Measurements from ENCODE around the gene NAT10.
"Not testable (repeated sequence)": the region's sequence is repeated elsewhere in the genome, so short reads cannot be mapped to it uniquely, and the experiment has no call there.

The NAT10 gene

GRCh38 chr11:34105079-34105956, at the start of gene NAT10:
TSS of gene NAT10 (plus strand) at chr11:34105629. CDS start at chr11:34108226, 2,597 bp downstream.
- DNase-seq (ENCODE audit: low read depth, low spot score) = peak; percentile 99

DNA sequence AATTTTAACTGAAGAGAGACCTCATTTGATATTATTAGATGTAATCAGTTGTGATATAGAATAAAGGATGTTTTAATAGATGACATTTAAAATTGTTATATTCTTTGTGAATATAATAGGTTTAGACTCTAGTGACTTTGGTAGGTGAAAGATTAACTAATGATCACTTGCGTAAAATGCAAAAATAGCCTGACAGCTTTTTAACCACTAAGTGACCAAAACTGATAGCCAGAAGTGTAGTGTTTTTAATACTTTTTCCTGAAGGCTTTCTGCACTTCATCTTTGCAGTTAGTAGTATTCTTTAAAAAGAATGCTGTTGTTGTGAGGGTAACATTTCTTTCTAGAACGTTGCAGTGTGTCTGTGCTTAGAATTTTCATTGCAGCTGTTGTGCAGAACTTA, 48.8 kb upstream of the NAT10 start:
- DNase-seq (ENCODE audit: low read depth, low spot score) = no peak

DNA sequence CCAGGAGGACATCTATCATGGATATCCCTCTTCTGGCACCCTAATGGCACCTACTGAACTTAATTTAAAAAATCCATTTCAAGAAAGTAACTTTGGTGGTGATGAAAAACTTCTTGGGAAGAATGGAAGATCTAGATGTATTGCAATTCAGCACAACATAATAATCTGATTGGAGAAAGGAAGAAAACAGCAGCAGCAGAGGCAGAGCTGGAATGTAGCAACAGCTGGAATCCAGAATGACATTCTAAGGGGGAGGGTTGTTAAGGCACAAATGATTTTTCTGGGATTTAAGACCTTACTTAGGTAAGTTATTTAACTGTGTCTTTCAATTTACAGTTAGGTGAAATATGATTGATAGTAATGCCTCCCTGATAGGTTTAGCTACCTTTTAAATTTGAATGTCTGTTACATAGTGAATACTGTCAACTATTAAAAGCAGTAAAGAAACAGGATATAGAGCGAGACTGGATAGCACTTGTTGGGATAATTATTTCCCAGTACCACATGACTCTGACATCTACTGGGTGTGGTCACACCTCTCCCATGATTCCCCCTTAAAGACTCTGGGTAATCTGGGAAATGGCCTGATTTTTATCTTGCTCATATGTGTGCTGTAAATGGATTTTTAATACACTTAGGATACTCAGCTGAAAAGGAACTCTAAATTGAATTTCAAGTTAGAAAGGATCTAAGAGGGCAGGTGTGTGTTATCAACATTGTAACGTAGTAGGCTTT, 42.2 kb upstream of the NAT10 start:
- DNase-seq (ENCODE audit: low read depth, low spot score) = no peak

DNA sequence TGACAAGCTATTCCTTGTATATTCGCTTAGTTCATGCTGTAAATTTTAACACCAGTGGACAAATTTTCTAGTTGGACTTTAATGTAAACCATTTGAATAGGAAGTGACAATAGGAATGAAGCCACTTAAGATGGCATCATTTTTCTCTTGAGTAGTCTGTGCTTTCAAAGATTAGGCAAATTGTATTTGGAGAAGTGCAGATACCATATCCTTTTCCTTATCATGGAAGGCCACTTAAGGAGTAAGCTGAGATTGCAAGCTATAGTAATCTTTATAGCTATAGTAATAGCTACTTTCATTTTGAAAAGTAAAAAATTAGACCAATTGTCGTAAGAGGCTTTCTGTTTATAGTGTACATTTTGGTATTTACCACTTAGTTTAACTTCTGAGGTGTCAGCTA, 41.1 kb upstream of the NAT10 start:
- no peak for DNase-seq (ENCODE audit: low read depth, low spot score)

DNA sequence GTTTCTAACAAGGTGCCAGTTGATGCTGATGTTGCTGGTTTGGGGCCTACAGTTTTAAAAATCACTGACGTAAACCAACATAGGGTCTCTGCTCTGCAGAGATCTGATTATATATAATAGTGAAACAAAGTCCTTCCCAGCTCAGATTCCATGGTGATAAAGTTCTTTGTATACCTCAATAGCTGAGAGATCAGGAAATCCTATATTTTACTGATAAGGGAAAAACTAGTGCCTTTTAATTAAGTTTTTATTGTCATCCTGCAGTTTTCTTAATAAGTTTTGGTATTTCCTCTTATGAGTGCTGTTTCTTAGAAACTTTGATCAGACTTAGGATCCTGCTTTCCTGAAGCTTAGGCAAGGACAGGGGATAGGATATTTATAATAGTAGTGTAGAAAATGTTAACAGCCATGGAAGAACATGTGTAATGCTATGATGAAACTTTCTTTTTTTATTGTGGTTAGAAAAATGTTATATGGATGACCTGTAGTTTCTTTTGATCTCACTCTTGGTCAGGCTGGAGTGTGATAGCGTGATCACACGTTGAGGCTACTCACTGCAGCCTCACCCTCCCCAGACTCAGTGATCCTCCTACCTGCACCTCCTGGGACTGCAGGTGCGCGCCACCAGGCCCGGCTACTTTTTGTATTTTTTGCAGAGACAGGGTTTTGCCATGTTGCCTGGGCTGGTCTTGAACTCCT, 39.8 kb upstream of the NAT10 start:
- DNase-seq (ENCODE audit: low read depth, low spot score) = no peak

DNA sequence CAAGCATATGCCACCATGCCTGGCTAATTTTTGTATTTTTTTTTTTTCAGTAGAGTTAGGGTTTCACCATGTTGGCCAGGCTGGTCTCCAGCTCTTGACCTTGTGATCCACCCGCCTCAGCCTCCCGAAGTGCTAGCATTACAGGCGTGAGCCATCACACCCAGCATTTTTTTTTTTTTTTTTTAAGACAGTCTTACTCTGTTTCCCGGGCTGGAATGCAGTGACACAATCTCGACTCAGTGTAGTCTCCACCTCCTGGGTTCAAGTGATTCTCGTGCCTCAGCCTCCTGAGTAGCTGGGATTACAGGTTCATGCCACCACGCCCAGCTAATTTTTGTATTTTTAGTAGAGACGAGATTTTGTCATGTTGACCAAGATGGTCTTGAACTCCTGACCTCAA, 38.7 kb upstream of the NAT10 start:
- DNase-seq (ENCODE audit: low read depth, low spot score) = not testable (repeated sequence)

DNA sequence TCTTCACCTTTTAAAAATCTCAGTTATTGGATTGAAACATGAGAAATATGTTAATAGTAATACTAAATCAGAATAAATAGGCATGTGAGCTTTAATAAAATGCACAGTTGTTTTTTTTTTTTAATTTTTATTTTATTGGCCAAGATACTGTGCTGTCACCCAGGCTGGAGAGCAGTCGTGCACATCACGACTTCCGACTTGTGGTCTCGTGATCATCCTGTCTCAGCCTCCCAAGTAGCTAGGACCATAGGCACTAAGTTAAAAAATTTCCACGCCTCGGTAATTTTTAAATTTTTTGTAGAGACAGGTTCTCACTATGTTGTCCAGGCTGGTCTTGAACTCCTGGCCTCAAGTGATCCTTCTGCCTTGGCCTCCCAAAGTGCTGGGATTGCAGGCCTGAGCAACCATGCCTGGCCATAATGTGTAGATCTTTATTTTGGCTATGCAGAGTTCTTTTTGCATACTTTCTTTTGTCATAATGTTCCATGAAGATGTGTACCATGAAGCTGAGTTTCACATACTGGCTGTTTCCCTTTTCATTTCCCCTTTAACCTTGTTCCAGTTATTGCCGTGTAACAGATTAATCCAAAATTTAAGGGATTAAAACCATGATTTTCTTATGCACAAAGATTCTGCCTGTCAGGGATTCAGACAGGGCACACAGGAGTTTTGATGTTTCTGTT, 37.9 kb upstream of the NAT10 start:
- no peak for DNase-seq (ENCODE audit: low read depth, low spot score)

- peak; percentile 74 for DNase-seq (ENCODE audit: low read depth, low spot score)
Observed at GRCh38 chr11:34068111-34068510, 37.3 kb upstream of the NAT10 start.

DNA sequence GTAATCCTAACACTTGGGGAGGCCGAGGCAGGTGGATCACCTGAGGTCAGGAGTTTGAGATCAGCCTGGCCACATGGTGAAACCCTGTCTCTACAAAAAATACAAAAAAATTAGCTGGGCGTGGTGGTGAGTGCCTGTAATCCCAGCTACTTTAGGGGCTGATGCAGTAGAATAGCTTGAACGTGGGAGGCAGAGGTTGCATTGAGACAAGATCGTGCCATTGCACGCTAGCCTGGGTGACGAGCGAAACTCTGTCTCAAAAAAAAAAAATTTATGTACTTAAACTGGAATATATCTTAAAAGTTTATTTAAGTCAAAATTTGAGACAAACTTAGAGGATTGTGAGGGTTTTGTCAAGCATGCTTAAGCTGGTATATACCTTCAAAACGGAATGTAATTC, 34.1 kb upstream of the NAT10 start:
- DNase-seq (ENCODE audit: low read depth, low spot score) = not testable (repeated sequence)

DNA sequence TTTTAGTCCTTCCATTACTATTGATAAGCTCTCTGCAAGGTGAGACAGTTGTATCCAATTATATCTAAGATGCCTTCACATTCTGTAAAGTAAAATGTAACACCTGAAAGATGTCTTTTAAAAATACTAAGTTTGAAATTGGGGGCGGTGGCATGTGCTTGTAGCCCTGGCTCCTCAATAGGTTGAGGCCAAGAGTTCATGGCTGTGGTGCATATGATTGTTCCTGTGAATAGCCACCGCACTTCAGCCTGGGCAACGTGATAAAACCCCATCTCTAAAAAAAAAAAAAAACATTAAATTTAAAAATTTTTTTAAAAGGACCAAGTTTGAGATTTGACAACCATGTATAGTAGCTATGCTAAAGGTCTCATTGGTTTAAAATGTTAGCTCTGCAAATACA, 33.4 kb upstream of the NAT10 start:
- DNase-seq (ENCODE audit: low read depth, low spot score) = no peak

DNA sequence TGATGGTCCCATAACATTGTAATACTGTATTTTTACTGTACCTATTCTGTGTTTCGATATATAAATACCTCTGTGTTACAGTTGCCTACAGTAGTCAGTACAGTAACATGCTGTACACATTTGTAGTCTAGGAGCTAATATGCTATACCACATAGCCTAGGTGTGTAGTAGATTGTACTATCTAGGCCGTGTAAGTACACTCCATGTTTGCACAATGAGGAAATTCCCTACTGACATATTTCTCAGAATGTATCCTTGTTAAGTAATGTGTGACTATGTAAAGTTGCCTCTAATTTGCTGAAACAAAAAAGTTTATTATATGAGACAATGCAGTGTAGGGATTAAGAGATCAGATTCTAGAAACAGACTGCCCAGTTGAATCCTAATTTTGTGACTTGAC, 32.6 kb upstream of the NAT10 start:
- DNase-seq (ENCODE audit: low read depth, low spot score) = no peak

DNA sequence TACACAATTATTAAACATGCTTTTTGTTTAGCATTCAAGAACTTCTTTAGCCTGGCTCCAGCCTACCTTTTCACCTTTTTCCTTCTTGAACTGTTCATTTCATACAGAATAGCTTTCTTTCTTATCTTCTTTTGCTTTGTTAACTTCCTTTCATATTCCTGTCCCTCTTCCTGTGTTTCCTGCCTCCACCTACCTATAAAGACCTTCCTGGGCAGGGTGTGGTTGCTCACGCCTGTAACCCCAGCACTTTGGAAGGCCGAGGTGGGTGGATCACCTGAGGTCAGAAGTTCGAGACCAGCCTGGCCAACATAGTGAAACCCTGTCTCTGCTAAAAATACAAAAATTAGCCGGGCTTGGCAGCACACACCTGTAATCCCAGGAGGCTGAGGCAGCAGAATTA, 31.0 kb upstream of the NAT10 start:
- no peak for DNase-seq (ENCODE audit: low read depth, low spot score)

- peak; percentile 75 for DNase-seq (ENCODE audit: low read depth, low spot score)
Observed at GRCh38 chr11:34075178-34075820, 30.1 kb upstream of the NAT10 start.

DNA sequence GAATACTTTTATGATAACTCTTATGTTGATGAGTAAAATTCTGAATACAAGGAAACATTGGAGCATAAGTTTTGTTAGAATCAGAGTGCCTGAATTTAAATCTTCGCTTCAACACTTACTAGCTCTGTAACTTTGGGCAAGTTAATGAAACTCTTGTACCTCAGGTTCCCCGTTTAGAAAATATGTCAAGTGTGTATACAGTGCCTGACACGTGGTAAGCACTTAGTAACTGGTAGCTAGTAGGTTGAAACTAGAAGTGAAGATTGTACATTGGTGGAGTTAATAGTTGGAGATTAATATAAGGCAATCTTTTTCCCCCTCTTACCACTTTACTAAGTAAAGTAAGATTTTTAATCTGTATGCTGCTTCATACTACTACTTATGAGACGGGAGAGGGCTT, 24.8 kb upstream of the NAT10 start:
- no peak for DNase-seq (ENCODE audit: low read depth, low spot score)

DNA sequence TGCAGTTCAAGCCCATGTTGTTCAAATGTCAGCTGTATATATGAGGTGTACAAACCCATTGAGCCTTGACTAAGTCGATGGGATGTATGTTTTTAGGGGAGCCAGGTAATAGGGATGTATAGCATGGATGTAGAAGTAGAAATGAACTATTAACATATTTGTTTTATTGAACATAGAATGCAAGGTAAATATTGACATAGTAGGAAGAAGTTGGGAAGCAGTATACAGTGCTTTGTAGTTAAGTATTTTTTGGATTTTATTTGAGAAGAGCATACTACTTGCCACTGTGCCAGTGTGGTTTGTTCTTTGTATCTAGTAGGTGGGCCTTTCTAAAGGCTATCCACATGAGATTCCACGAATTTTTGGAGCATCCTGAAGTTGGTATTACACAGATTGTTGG, 20.8 kb upstream of the NAT10 start:
- no peak for DNase-seq (ENCODE audit: low read depth, low spot score)

- DNase-seq (ENCODE audit: low read depth, low spot score) = no peak
Observed at GRCh38 chr11:34086554-34087283, 18.7 kb upstream of the NAT10 start.

- DNase-seq (ENCODE audit: low read depth, low spot score) = no peak
Observed at GRCh38 chr11:34091825-34092224, 13.6 kb upstream of the NAT10 start.

DNA sequence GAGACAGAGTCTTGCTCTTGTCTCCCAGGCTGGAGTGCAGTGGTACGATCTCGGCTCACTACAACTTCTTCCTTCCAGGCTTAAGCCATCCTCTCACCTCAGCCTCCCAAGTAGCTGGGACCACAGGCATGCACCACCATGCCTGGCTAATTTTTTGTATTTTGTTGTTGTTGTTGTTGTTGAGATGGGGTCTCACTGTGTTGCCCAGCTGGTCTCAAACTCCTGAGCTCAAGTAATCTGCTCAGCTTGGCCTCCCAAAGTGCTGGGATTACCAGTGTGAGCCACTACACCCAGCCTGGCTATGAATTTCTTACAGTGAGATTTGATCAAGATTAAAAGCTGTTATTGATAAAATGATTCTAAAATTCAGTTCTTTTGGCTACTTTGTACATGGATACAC, 10.5 kb upstream of the NAT10 start:
- DNase-seq (ENCODE audit: low read depth, low spot score) = not testable (repeated sequence)

- DNase-seq (ENCODE audit: low read depth, low spot score) = no peak
Observed at GRCh38 chr11:34098813-34099212, 6.6 kb upstream of the NAT10 start.

DNA sequence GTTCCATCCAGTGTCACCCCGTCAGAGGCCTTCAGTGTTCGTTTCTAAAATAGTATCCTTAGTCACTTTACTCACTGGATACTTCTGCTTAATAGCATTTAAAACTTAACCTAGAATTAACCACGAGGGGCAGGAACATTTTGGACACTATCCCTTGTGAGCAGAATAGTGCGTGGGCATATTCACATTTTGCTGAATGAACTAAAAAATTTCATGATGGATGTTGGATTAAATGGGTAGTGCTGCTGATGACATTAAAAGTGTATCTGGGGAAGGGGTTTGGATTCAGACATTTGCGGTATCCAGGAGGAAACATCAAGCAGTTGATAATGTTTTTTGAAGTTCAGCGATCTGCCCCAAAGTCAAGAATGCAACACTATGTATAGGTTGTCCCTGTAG, 750 bp upstream of the NAT10 start:
- no peak for DNase-seq (ENCODE audit: low read depth, low spot score)
